IMR-90 (cell line): ENCODE results near the gene FDXR. TPM values are rescaled to one million over a fixed set of nuclear protein-coding genes. Genes with fewer than 3 reads are reported as not detected.

ENCODE experiments used
- ATAC-seq: fragments of 200-7000 bp; cut with Tn5 transposase; 2 replicates; pipeline ENCODE4 v1.9.1; 2020; ENCODE audit warnings: low read depth, mild to moderate bottlenecking, moderate library complexity
- BruUV-seq: library from RNA; stranded (reverse); fragments of 400-500 nt; replicated peaks from 2 replicates; lab custom pipeline; 2021; lab: Mats Ljungman, UMichigan
- CTCF ChIA-PET: fragments of 300-600 bp; formaldehyde crosslinking; extraction: SDS; loops from one replicate; lab custom pipeline; 2021; ENCODE audit warnings: antibody characterized with exemption; lab: Yijun Ruan, JAX
- POLR2A ChIA-PET: fragments of 300-600 bp; sonication (Branson Sonifier 250); formaldehyde crosslinking; loops from one replicate; lab custom pipeline; 2022; ENCODE audit warnings: antibody characterized with exemption; ENCODE audit not compliant: unreplicated experiment; lab: Charles Lee
- DNase-seq: peaks from one replicate; pipeline ENCODE4 v3.0.0; 2013
- H2AFZ ChIP-seq: replicated peaks from 2 replicates; pipeline ENCODE3; 2013; ENCODE audit warnings: low read length, mild to moderate bottlenecking; ENCODE audit not compliant: poor library complexity
- H2AK5ac ChIP-seq: 2 replicates; pipeline ENCODE4 v1.6.1; 2013; ENCODE audit warnings: low read depth, low read length, inconsistent platforms
- H2AK9ac ChIP-seq: replicated peaks from 2 replicates; pipeline ENCODE3; 2013; ENCODE audit warnings: mild to moderate bottlenecking, low read depth, low read length, moderate library complexity; ENCODE audit not compliant: poor library complexity
- H2BK120ac ChIP-seq: 2 replicates; pipeline ENCODE4 v1.6.1; 2013; ENCODE audit warnings: low read depth, low read length, inconsistent platforms
- H2BK15ac ChIP-seq: 3 replicates; pipeline ENCODE4 v1.6.1; 2013; ENCODE audit warnings: low read depth, low read length, inconsistent platforms
- H2BK20ac ChIP-seq: 2 replicates; pipeline ENCODE4 v1.6.1; 2013; ENCODE audit warnings: low read depth, mild to moderate bottlenecking, inconsistent platforms, low read length, moderate library complexity
- H2BK5ac ChIP-seq: 2 replicates; pipeline ENCODE4 v1.6.1; 2013; ENCODE audit warnings: mild to moderate bottlenecking, low read depth, low read length, inconsistent platforms; ENCODE audit not compliant: poor library complexity, severe bottlenecking
- H3K14ac ChIP-seq: replicated peaks from 2 replicates; pipeline ENCODE4 v1.6.1; 2013; ENCODE audit warnings: low read depth, low read length, inconsistent platforms
- H3K18ac ChIP-seq: 2 replicates; pipeline ENCODE4 v1.6.1; 2013; ENCODE audit warnings: low read depth, low read length, control low read depth
- H3K23ac ChIP-seq: 2 replicates; pipeline ENCODE4 v1.6.1; 2013; ENCODE audit warnings: low read depth, low read length, inconsistent platforms
- H3K27ac ChIP-seq: 2 replicates; pipeline ENCODE4 v1.5.1; 2013; ENCODE audit warnings: mild to moderate bottlenecking, control low read depth, low read length; ENCODE audit not compliant: insufficient read depth
- H3K27me3 ChIP-seq: 2 replicates; pipeline ENCODE4 v1.6.1; 2013; ENCODE audit warnings: low read length; ENCODE audit not compliant: control insufficient read depth, insufficient read depth
- H3K36me3 ChIP-seq: 2 replicates; pipeline ENCODE4 v1.6.1; 2013; ENCODE audit warnings: low read length, mixed read lengths; ENCODE audit not compliant: control insufficient read depth, insufficient read depth
- H3K4ac ChIP-seq: 2 replicates; pipeline ENCODE4 v1.6.1; 2013; ENCODE audit warnings: low read depth, low read length, inconsistent platforms
- H3K4me1 ChIP-seq: 2 replicates; pipeline ENCODE4 v1.6.1; 2013; ENCODE audit warnings: low read length, mixed read lengths; ENCODE audit not compliant: control insufficient read depth, insufficient read depth
- H3K4me2 ChIP-seq: 2 replicates; pipeline ENCODE4 v1.6.1; 2013; ENCODE audit warnings: low read depth, mild to moderate bottlenecking, control low read depth, low read length, moderate library complexity
- H3K4me3 ChIP-seq: 2 replicates; pipeline ENCODE4 v1.5.1; 2013; ENCODE audit warnings: low read depth, mild to moderate bottlenecking, control low read depth, low read length, moderate library complexity; ENCODE audit not compliant: insufficient read depth
- H3K56ac ChIP-seq: 2 replicates; pipeline ENCODE4 v1.6.1; 2013; ENCODE audit warnings: low read length, inconsistent platforms; ENCODE audit not compliant: insufficient read depth; ENCODE audit errors: extremely low read depth
- H3K79me1 ChIP-seq, 2 experiments: 2 replicates each; pipeline ENCODE4 v1.6.1; 2013; ENCODE audit warnings: low read length in 2 of 2, inconsistent platforms in 1 of 2, low read depth in 1 of 2
- H3K9ac ChIP-seq: 2 replicates; pipeline ENCODE4 v1.6.1; 2013; ENCODE audit warnings: low read depth, low read length, control low read depth
- H3K9me1 ChIP-seq: 2 replicates; pipeline ENCODE4 v1.6.1; 2013; ENCODE audit warnings: low read length, inconsistent platforms; ENCODE audit not compliant: insufficient read depth
- H3K9me3 ChIP-seq: 2 replicates; pipeline ENCODE4 v1.6.1; 2013; ENCODE audit warnings: low read length; ENCODE audit not compliant: control insufficient read depth, insufficient read depth
- H4K20me1 ChIP-seq: 2 replicates; pipeline ENCODE4 v1.6.1; 2013; ENCODE audit warnings: low read length, inconsistent platforms; ENCODE audit not compliant: insufficient read depth
- H4K5ac ChIP-seq: 2 replicates; pipeline ENCODE4 v1.6.1; 2013; ENCODE audit warnings: mild to moderate bottlenecking, low read depth, low read length, control low read depth
- H4K8ac ChIP-seq, 2 experiments: 2 replicates each; pipeline ENCODE4 v1.6.1; 2013; ENCODE audit warnings: low read depth in 2 of 2, low read length in 2 of 2, control low read depth in 1 of 2, inconsistent platforms in 1 of 2
- H4K91ac ChIP-seq: 2 replicates; pipeline ENCODE4 v1.6.1; 2013; ENCODE audit warnings: low read depth, low read length, inconsistent platforms; ENCODE audit not compliant: insufficient read depth
- CEBPB ChIP-seq: IDR thresholded peaks from 2 replicates; pipeline ENCODE4 v1.6.1; 2012; ENCODE audit warnings: low read depth, low read length, improper control_type of control experiment
- MXI1 ChIP-seq: IDR thresholded peaks from 2 replicates; pipeline ENCODE4 v1.6.1; 2012; ENCODE audit warnings: low read depth, mild to moderate bottlenecking, low read length, moderate library complexity, borderline replicate concordance
- NFE2L2 ChIP-seq: fragments of 150-350 bp; IDR thresholded peaks from 2 replicates; pipeline ENCODE4 v1.6.1; 2016; ENCODE audit warnings: low read depth, mild to moderate bottlenecking, low read length
- WGBS, 2 experiments: methylation state at CpG; one replicate each; pipeline versions ENCODE4 v1.1.5 to v1.1.7; 2013; ENCODE audit warnings: missing lambda C conversion rate in 2 of 2; ENCODE audit not compliant: insufficient read length in 1 of 2; ENCODE audit errors: extremely low coverage in 2 of 2; 5-methylcytosine and 5-hydroxymethylcytosine counted together
- dilution Hi-C: fragments of 300-500 bp; cut with HindIII; formaldehyde crosslinking; loops from one replicate; pipeline ENCODE4 v1.14.3; 2018; ENCODE audit warnings: low sequenced_read_pairs; ENCODE audit not compliant: unreplicated experiment
- in situ Hi-C: fragments of 300-500 bp; cut with MboI; formaldehyde crosslinking; loops from 3 replicates; pipeline ENCODE4 v1.14.3; 2019; ENCODE audit warnings: low sequenced_read_pairs, inconsistent platforms, mixed read lengths
- intact Hi-C: fragments of 100-400 bp; cut with micrococcal nuclease; formaldehyde crosslinking; loops from 2 replicates; pipeline ENCODE4 v1.10.0; 2022
- polyA plus RNA-seq, 3 experiments: library from polyadenylated mRNA; depleted of rRNA; stranded (reverse); fragments of >200 nt; gene quantifications; 2 replicates each; pipeline ENCODE4 v1.2.3, GENCODE V29; 2012; ENCODE audit warnings: low replicate concordance in 1 of 3
- total RNA-seq: library from RNA; depleted of rRNA; stranded (reverse); fragments of >200 nt; gene quantifications from 2 replicates; pipeline ENCODE4 v1.2.3, GENCODE V29; 2012; rRNA removed
- TF ChIP-seq, protein P1 (sequence below): conservative IDR thresholded peaks from 2 replicates; pipeline ENCODE4 v1.5.1; 2012; ENCODE audit warnings: mild to moderate bottlenecking, low read depth, low read length, improper control_type of control experiment

Gene FDXR
- total and polyA plus RNA-seq, 2 of the 4 experiments (the other 2 are of a cell fraction) = 12.4 to 18.6 TPM

DNA sequence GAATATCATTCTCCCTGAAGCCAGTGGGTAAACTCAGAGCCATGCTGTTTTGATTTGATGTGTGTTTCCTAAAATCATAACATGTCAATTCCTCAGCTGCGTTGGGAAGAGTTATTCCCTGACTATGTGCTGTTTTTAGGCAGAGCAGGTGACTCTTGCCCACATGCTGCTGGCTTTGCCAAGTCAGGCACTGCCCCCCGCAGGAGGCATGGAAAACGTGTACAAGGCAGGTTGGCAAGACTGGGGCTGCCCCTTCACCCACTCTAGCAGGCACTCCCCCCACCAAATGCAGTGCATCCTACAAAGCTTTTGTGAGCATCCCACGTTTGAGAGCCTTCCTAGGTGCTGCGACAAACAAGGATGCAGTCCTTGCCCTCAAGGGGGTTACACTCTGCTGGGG is 58.3 kb downstream of the FDXR start:
- no peaks in the 10 kb centered on the region for H3K9me3 ChIP-seq
- no peak overlapping the region for H2AK5ac ChIP-seq
- no peak overlapping the region for H3K18ac ChIP-seq
- no peak overlapping the region for H3K56ac ChIP-seq
- no peaks in the 10 kb centered on the region for H3K27me3 ChIP-seq
- TF ChIP-seq CEBPB = no peak
- TF ChIP-seq NFE2L2 = no peak
- TF ChIP-seq, protein P1, sequence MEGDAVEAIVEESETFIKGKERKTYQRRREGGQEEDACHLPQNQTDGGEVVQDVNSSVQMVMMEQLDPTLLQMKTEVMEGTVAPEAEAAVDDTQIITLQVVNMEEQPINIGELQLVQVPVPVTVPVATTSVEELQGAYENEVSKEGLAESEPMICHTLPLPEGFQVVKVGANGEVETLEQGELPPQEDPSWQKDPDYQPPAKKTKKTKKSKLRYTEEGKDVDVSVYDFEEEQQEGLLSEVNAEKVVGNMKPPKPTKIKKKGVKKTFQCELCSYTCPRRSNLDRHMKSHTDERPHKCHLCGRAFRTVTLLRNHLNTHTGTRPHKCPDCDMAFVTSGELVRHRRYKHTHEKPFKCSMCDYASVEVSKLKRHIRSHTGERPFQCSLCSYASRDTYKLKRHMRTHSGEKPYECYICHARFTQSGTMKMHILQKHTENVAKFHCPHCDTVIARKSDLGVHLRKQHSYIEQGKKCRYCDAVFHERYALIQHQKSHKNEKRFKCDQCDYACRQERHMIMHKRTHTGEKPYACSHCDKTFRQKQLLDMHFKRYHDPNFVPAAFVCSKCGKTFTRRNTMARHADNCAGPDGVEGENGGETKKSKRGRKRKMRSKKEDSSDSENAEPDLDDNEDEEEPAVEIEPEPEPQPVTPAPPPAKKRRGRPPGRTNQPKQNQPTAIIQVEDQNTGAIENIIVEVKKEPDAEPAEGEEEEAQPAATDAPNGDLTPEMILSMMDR = 0 out of 2 replicates have a peak, but pooled peaks have one; percentile 3
- no peak for TF ChIP-seq MXI1
- no peak for DNase-seq
- in situ Hi-C loops (no loop called here), intact Hi-C loops (no loop called here), dilution Hi-C loops (no loop called here)
- H3K27ac ChIP-seq = no peak overlapping the region
- H2BK15ac ChIP-seq = no peak overlapping the region
- no peak overlapping the region for H4K5ac ChIP-seq
- H3K36me3 ChIP-seq = peaks cover 5% of the 10 kb centered on the region; the same call in 1 of the 2 replicates
- no peak overlapping the region for H2BK5ac ChIP-seq
- H4K8ac ChIP-seq = no peak overlapping the region
- no peak overlapping the region for H3K14ac ChIP-seq
- H4K91ac ChIP-seq = no peak overlapping the region
- no peak overlapping the region for H2AFZ ChIP-seq
- 100% methylated on average over 2 of the region's 5 CpGs; no CpG with 5 or more reads in 1 of the 2 experiments for WGBS, 2 experiments
- H3K23ac ChIP-seq = no peak overlapping the region
- ChIA-PET CTCF (no interaction called here), POLR2A (no interaction called here)
- H2AK9ac ChIP-seq = no peak overlapping the region
- no peaks in the 10 kb centered on the region; the same call in 1 of the 2 replicates for H4K20me1 ChIP-seq
- no peak overlapping the region for H3K9ac ChIP-seq
- H3K79me1 ChIP-seq = no peaks in the 10 kb centered on the region
- no peaks in the 10 kb centered on the region for H3K4me1 ChIP-seq
- 0 out of 2 replicates have a peak, but pooled peaks cover 5% of the 10 kb centered on the region for H3K9me1 ChIP-seq
- no peak overlapping the region for H3K4me2 ChIP-seq
- H2BK120ac ChIP-seq = no peak overlapping the region
- H3K4ac ChIP-seq = no peak overlapping the region
- H3K4me3 ChIP-seq = no peak overlapping the region
- H2BK20ac ChIP-seq = no peak overlapping the region
- ATAC-seq = no peak
- no TSS peak for BruUV-seq

Other genes with a start within 250 kb of the FDXR start
- not detected in 2 replicates for gene CD300E, start 249.3 kb downstream of the FDXR start, total RNA-seq
- not detected in 2 replicates for gene CD300E, start 249.3 kb downstream of the FDXR start, polyA plus RNA-seq (2012; rRNA removed)
- not detected in 2 replicates for gene CD300LF, start 160.1 kb downstream of the FDXR start, total RNA-seq
- gene CD300LF, start 160.1 kb downstream of the FDXR start, polyA plus RNA-seq (2012; rRNA removed) = not detected in 2 replicates
- not detected in 2 replicates for gene RAB37, start 135.7 kb downstream of the FDXR start, total RNA-seq
- 0.19 TPM in 1 of 2 replicates, not detected in the other for gene RAB37, start 135.7 kb downstream of the FDXR start, polyA plus RNA-seq (2012; rRNA removed)
- gene NHERF1, start 124.4 kb downstream of the FDXR start, total RNA-seq = 3.3 and 3.8 TPM in 2 replicates
- gene NHERF1, start 124.4 kb downstream of the FDXR start, polyA plus RNA-seq (2012; rRNA removed) = 11.8 and 14.5 TPM in 2 replicates
- 25.8 and 48.9 TPM in 2 replicates for gene NAT9, start 96.6 kb downstream of the FDXR start, total RNA-seq
- gene NAT9, start 96.6 kb downstream of the FDXR start, polyA plus RNA-seq (2012; rRNA removed) = 60.7 and 62.0 TPM in 2 replicates
- gene GRIN2C, start 13.1 kb downstream of the FDXR start, total RNA-seq = not detected in 2 replicates
- 0.22 TPM in 1 of 2 replicates, not detected in the other for gene GRIN2C, start 13.1 kb downstream of the FDXR start, polyA plus RNA-seq (2012; rRNA removed)
- not detected in 2 replicates for gene FADS6, start 20.6 kb upstream of the FDXR start, total RNA-seq
- gene FADS6, start 20.6 kb upstream of the FDXR start, polyA plus RNA-seq (2012; rRNA removed) = not detected in 2 replicates
- not detected in 2 replicates for gene USH1G, start 50.3 kb upstream of the FDXR start, total RNA-seq
- not detected in 2 replicates for gene USH1G, start 50.3 kb upstream of the FDXR start, polyA plus RNA-seq (2012; rRNA removed)
- not detected in 2 replicates for gene OTOP2, start 51.3 kb upstream of the FDXR start, total RNA-seq
- gene OTOP2, start 51.3 kb upstream of the FDXR start, polyA plus RNA-seq (2012; rRNA removed) = not detected in 2 replicates
- gene OTOP3, start 62.9 kb upstream of the FDXR start, total RNA-seq = not detected in 2 replicates
- not detected in 2 replicates for gene OTOP3, start 62.9 kb upstream of the FDXR start, polyA plus RNA-seq (2012; rRNA removed)
- gene HID1, start 99.8 kb upstream of the FDXR start, total RNA-seq = 0.18 and 0.56 TPM in 2 replicates
- gene HID1, start 99.8 kb upstream of the FDXR start, polyA plus RNA-seq (2012; rRNA removed) = 1.7 and 2.7 TPM in 2 replicates
- 5.6 and 5.7 TPM in 2 replicates for gene CDR2L, start 114.6 kb upstream of the FDXR start, total RNA-seq
- gene CDR2L, start 114.6 kb upstream of the FDXR start, polyA plus RNA-seq (2012; rRNA removed) = 18.9 and 23.2 TPM in 2 replicates
- 42.5 and 53.9 TPM in 2 replicates for gene MRPL58, start 139.7 kb upstream of the FDXR start, total RNA-seq
- gene MRPL58, start 139.7 kb upstream of the FDXR start, polyA plus RNA-seq (2012; rRNA removed) = 49.0 and 53.0 TPM in 2 replicates
- 365 and 373 TPM in 2 replicates for gene ATP5PD, start 174.0 kb upstream of the FDXR start, total RNA-seq
- gene ATP5PD, start 174.0 kb upstream of the FDXR start, polyA plus RNA-seq (2012; rRNA removed) = 331 and 425 TPM in 2 replicates
- 9.1 and 9.4 TPM in 2 replicates for gene KCTD2, start 174.2 kb upstream of the FDXR start, total RNA-seq
- 18.3 and 18.4 TPM in 2 replicates for gene KCTD2, start 174.2 kb upstream of the FDXR start, polyA plus RNA-seq (2012; rRNA removed)
- gene SLC16A5, start 215.0 kb upstream of the FDXR start, total RNA-seq = 1.1 and 1.8 TPM in 2 replicates
- gene SLC16A5, start 215.0 kb upstream of the FDXR start, polyA plus RNA-seq (2012; rRNA removed) = 5.9 and 7.1 TPM in 2 replicates
- gene ARMC7, start 237.0 kb upstream of the FDXR start, total RNA-seq = 1.7 and 1.8 TPM in 2 replicates
- gene ARMC7, start 237.0 kb upstream of the FDXR start, polyA plus RNA-seq (2012; rRNA removed) = 6.9 and 7.3 TPM in 2 replicates